GM19193 (cell line): ENCODE data around the gene CIDEC.

Experiments used
- POLR2A ChIP-seq: IDR thresholded peaks from 4 replicates; pipeline ENCODE4 v1.6.1; 2011; ENCODE audit not compliant: insufficient read depth, insufficient read length; ENCODE audit errors: extremely low read depth

CIDEC gene

DNA sequence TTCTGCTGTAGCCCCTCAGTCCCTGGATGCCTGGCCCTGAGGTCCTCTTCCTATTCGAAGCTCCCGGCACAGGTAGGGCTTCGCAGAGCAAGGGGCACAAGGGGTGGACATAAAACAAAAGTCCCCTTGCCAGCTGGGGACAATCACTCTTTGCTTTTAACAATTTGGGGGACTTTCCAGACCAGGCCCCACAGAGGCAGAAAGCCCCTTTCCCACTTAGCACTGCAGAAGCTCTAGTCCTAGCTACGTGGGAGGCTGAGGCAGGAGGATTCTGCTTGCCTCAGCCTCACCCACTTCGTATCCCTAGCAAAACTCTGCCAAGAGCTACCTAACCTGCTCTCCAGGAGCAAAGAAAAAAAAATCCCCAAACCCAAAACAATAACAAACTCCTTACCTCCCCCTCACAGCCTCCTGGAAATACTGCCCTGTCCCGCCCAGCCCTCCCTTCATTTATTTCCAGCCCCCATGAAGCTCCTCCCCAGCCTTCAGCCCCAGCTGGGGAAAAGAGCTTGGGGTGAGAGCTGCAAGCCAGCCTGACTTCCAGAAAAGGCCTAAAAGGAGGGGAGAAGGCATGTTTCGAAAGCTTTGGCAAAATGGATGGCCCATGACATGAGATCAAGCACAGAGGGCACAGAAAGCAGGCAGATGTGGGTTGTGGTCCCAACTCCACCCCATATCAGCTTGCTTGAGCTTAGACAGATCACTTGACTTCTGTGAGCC is at the start of gene CIDEC:
Gene CIDEC (minus strand): TSS at position 424 of the 720 bp plus-strand sequence. CDS start 1,767 bp downstream, outside the sequence.
- no peak for TF ChIP-seq POLR2A

- TF ChIP-seq POLR2A = no peak
These were observed 48.1 kb upstream of the CIDEC start for GRCh38 chr3:9928158-9928557.

DNA sequence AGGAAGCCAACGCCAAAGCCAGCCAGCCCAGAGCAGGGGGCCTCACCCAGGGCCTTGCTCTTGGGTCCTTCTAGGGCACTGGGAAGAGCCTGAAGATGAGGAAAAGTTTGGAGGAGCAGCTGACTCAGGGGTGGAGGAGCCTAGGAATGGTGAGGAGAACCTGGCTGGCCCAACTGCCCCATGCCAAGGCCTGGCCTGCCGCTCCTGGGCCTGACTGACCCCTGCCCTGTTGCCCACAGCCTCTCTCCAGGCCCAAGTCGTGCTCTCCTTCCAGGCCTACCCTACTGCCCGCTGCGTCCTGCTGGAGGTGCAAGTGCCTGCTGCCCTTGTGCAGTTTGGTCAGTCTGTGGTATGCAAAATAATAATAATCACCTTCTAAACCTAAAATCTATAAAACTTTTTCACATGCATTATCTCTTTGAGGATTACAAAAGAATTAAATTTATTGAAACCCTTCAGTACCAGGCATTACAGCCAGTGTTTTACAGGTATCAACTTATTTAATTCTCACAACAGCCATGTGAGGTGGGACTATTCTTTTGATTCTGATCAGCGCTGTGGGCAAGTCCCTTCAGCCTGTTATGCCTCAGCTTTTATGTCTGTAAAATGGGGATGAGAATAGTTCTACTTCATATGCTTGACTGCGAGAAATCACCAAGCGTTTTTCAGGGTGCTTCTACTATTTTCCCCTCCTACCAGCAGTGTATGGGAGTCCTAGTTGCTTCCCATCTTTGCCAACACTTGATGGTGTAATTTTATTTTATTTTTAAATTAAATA is 38.4 kb upstream of the CIDEC start:
- no peak for TF ChIP-seq POLR2A

DNA sequence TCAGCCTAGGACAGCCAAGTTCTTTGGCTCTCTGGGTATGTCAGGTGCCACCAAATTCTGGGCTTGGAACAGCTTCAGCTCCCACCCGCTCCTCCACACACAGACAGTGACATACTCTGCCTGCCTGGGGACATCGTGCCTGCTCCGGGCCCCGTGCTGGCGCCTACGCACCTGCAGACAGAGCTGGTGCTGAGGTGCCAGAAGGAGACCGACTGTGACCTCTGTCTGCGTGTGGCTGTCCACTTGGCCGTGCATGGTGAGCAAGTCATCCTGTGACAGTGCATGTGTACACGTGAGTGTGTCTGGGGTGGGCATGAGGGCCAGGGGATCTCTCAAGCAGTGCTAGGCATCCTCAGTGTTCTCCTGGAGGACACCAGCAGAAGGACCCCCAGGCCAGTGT is 37.8 kb upstream of the CIDEC start:
- no peak for TF ChIP-seq POLR2A

GRCh38 chr3:9916734-9917680 is 37.0 kb upstream of the CIDEC start, which contains the start of gene IL17RC:
Gene IL17RC, plus strand, starts transcription at chr3:9917098. Its CDS starts 218 bp downstream, at chr3:9917316.
- no peak for TF ChIP-seq POLR2A

GRCh38 chr3:9916346-9916733 is 36.3 kb upstream of the CIDEC start:
- no peak for TF ChIP-seq POLR2A

GRCh38 chr3:9915254-9916141 is 35.4 kb upstream of the CIDEC start:
- TF ChIP-seq POLR2A = peak; percentile 17

- TF ChIP-seq POLR2A = no peak
These were observed 34.7 kb upstream of the CIDEC start for GRCh38 chr3:9914559-9915253.

- no peak for TF ChIP-seq POLR2A
These were observed 34.0 kb upstream of the CIDEC start for GRCh38 chr3:9914011-9914410.

GRCh38 chr3:9913601-9914000 is 33.5 kb upstream of the CIDEC start:
- no peak for TF ChIP-seq POLR2A

DNA sequence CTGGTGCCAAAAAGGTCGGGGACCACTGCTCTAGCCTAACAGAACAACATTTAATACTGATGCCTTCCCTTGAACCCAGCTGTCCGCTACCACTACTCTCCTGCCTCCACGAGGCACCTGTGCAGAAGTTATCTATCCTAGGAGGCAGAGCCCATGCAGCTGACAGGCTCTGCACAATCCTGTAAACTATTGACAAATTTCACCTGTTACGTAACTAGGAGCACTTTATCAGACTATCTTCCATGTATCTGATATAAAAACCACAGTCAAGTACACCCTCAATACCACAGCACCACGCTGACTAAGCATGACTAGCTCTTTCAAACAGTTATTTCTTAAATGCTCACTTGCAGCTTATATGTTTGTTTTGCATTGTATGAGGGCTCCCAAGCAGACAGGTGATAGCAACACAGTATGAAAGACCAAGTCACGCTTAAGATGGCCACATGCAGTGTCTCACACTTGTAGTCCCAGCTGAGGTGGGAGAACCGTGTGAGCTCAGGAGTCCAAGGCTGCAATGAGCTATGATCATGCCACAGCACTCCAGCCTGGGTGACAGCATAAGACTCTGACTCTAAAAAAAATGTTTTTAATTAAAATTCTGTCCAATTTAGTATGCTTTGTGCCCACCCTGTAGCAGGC is 32.4 kb upstream of the CIDEC start:
- TF ChIP-seq POLR2A = no peak

DNA sequence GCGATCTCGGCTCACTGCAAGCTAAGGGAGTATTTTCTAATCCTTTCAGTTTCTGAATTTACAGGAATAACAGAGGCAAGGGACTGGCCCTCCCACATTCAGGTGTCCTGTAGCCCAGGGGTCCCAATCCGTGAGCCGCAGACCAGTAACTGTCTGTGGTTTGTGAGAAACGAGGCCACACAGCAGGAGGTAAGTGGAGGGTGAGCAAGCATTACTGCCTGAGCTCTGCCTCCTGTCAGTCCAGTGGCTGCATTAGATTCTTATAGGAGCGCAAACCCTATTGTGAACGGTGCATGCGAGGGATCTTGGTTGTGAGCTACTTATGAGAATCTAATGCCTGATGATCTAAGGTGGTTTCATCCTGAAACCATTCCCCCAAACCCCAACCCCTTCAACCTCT is 31.8 kb upstream of the CIDEC start:
- no peak for TF ChIP-seq POLR2A
